Islet of Langerhans (tissue), 1 donor: Measurements from ENCODE around the gene PRRC2C.
"Not testable (repeated sequence)": the region's sequence is repeated elsewhere in the genome, so short reads cannot be mapped to it uniquely, and the experiment has no call there.

ENCODE experiments used
- FAIRE-seq: peaks from one replicate; lab custom pipeline; 2011; peaks lifted over from hg19 to GRCh38; lab: Jason Lieb, UNC

The PRRC2C gene

GRCh38 chr1:171485375-171486047 is at the start of gene PRRC2C:
TSS of gene PRRC2C (plus strand) at chr1:171485530. CDS start at chr1:171512089, 26,559 bp downstream.
- FAIRE-seq = peak; percentile 95

- no peak for FAIRE-seq
Measured at GRCh38 chr1:171438441-171438840, 46.9 kb upstream of the PRRC2C start.

GRCh38 chr1:171440201-171440600 is 45.1 kb upstream of the PRRC2C start:
- FAIRE-seq = not testable (repeated sequence)

GRCh38 chr1:171441278-171441895 is 43.9 kb upstream of the PRRC2C start:
- FAIRE-seq = peak; percentile 80

GRCh38 chr1:171446386-171446785 is 38.9 kb upstream of the PRRC2C start:
- FAIRE-seq = no peak

GRCh38 chr1:171455967-171456366 is 29.4 kb upstream of the PRRC2C start:
- FAIRE-seq = no peak

- peak; percentile 92 for FAIRE-seq
Measured at GRCh38 chr1:171457412-171457811, 27.9 kb upstream of the PRRC2C start.

- FAIRE-seq = no peak
Measured at GRCh38 chr1:171460018-171460620, 25.2 kb upstream of the PRRC2C start.

- no peak for FAIRE-seq
Measured at GRCh38 chr1:171467626-171468025, 17.7 kb upstream of the PRRC2C start.

GRCh38 chr1:171468120-171468750 is 17.1 kb upstream of the PRRC2C start:
- FAIRE-seq = no peak

- no peak for FAIRE-seq
Measured at GRCh38 chr1:171470726-171471125, 14.6 kb upstream of the PRRC2C start.

- no peak for FAIRE-seq
Measured at GRCh38 chr1:171472183-171472647, 13.1 kb upstream of the PRRC2C start.

GRCh38 chr1:171476829-171477228 is 8.5 kb upstream of the PRRC2C start:
- no peak for FAIRE-seq

- FAIRE-seq = no peak
Measured at GRCh38 chr1:171477804-171478203, 7.5 kb upstream of the PRRC2C start.

GRCh38 chr1:171480035-171480434 is 5.3 kb upstream of the PRRC2C start:
- FAIRE-seq = no peak

GRCh38 chr1:171484760-171485374 is 463 bp upstream of the PRRC2C start:
- no peak for FAIRE-seq

GRCh38 chr1:171486048-171486519 is 754 bp downstream of the PRRC2C start:
- FAIRE-seq = no peak

GRCh38 chr1:171487038-171487437 is 1.7 kb downstream of the PRRC2C start:
- no peak for FAIRE-seq

- FAIRE-seq = no peak
Measured at GRCh38 chr1:171488190-171488929, 3.0 kb downstream of the PRRC2C start.

GRCh38 chr1:171494076-171494475 is 8.7 kb downstream of the PRRC2C start:
- FAIRE-seq = no peak

- no peak for FAIRE-seq
Measured at GRCh38 chr1:171495444-171495843, 10.1 kb downstream of the PRRC2C start.

GRCh38 chr1:171500304-171500703 is 15.0 kb downstream of the PRRC2C start:
- FAIRE-seq = no peak
